Measurements from ENCODE around the gene LRRFIP2. TPM values are rescaled to one million over a fixed set of nuclear protein-coding genes. Genes with fewer than 3 reads are reported as not detected.
A peak's percentile ranks its signal among the peaks of the same experiment; 100 is the strongest.
"Not testable (repeated sequence)": the region's sequence is repeated elsewhere in the genome, so short reads cannot be mapped to it uniquely, and the experiment has no call there.

Gene LRRFIP2
- total and polyA plus RNA-seq, 2 donors (not counting 1 experiment from before 2014, with no cell fraction given): 83.7 to 149 TPM

DNA sequence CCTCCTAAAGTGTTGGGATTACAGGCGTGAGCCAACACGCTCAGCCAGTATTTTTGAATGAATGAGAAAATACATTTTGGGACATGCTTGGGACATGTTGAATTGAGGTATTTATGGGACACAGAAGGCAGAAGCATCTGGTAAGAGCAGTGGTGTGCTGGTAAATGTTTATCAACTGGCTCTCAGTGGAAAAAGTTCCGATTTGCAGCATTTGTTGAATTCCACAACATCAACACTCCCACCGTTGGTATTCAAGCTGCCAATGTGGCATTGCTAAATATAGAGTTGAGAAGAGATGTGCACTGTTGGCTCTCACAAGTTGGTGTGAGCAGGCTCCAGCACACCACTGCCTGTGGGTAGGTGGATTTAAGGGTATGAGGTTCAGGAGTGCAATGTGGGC lies 35.8 kb upstream of the LRRFIP2 start:
- Histone ChIP-seq H3K27ac (ENCODE audit: insufficient read depth, low read length) (no peak overlapping the region), H3K4me3 (replicated peaks in 1 of 4; ENCODE audit: control extremely low read depth in 1 of 4, insufficient read depth in 1 of 4, low read depth in 3 of 4, low read length in 4 of 4) (no peak overlapping the region), H3K27me3 (ENCODE audit: control insufficient read depth, insufficient read depth, low read length) (no peaks in the 10 kb centered on the region), H3K36me3 (ENCODE audit: control insufficient read depth, insufficient read depth, low read length) (no peaks in the 10 kb centered on the region), H3K4me2 (ENCODE audit: extremely low read depth, insufficient read depth, low read length) (no peak overlapping the region), H3K79me2 (ENCODE audit: control insufficient read depth, insufficient read depth, low read length) (no peaks in the 10 kb centered on the region), H3K4me1 (ENCODE audit: control insufficient read depth, extremely low read depth, insufficient read depth, low read length) (no peaks in the 10 kb centered on the region), H3K9ac (ENCODE audit: insufficient read depth, low read length) (no peak overlapping the region), H2AFZ (ENCODE audit: low read length) (no peak overlapping the region), H3K9me3 (ENCODE audit: control insufficient read depth, insufficient read depth, low read depth, low read length) (no peaks in the 10 kb centered on the region), H4K20me1 (ENCODE audit: control insufficient read depth, extremely low read depth, insufficient read depth, low read length) (no peaks in the 10 kb centered on the region)
- no peak for TF ChIP-seq EZH2 (IDR thresholded peaks at IDR 0.05; ENCODE audit: low read length, missing control alignments)
- TF ChIP-seq, protein P1, sequence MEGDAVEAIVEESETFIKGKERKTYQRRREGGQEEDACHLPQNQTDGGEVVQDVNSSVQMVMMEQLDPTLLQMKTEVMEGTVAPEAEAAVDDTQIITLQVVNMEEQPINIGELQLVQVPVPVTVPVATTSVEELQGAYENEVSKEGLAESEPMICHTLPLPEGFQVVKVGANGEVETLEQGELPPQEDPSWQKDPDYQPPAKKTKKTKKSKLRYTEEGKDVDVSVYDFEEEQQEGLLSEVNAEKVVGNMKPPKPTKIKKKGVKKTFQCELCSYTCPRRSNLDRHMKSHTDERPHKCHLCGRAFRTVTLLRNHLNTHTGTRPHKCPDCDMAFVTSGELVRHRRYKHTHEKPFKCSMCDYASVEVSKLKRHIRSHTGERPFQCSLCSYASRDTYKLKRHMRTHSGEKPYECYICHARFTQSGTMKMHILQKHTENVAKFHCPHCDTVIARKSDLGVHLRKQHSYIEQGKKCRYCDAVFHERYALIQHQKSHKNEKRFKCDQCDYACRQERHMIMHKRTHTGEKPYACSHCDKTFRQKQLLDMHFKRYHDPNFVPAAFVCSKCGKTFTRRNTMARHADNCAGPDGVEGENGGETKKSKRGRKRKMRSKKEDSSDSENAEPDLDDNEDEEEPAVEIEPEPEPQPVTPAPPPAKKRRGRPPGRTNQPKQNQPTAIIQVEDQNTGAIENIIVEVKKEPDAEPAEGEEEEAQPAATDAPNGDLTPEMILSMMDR (conservative IDR thresholded peaks at IDR 0.05 in 1 of 2, IDR thresholded peaks at IDR 0.05 in 1 of 2; ENCODE audit: low read depth in 1 of 2, low read length in 2 of 2): no peak
- DNase-seq (ENCODE audit: low read depth in 2 of 2): peak in 1 of 2 donors; percentile 57

DNA sequence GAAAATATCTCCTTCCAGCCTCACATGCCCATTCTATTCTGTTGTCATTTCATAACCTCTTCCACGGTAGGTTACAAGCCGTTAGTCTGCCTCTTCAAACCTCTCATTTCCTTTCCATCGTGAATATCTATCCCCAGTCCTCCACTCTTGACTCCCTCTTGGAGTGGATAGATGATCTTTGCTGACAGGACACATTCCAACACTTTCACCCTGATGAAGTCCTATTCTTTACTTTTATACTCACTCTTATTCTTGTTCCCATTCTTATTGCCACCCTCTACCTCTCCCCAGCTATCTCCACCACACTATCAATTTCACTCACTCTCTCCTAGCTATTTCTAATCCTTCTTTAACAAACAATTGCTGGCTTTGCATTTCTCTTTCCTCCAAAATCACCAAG lies 34.2 kb upstream of the LRRFIP2 start:
- H3K9me3 ChIP-seq (ENCODE audit: control insufficient read depth, insufficient read depth, low read depth, low read length); DNase-seq (ENCODE audit: low read depth in 2 of 2); H3K4me1 ChIP-seq (ENCODE audit: control insufficient read depth, extremely low read depth, insufficient read depth, low read length); H3K27me3 ChIP-seq (ENCODE audit: control insufficient read depth, insufficient read depth, low read length); H3K36me3 ChIP-seq (ENCODE audit: control insufficient read depth, insufficient read depth, low read length); H2AFZ ChIP-seq (ENCODE audit: low read length); H4K20me1 ChIP-seq (ENCODE audit: control insufficient read depth, extremely low read depth, insufficient read depth, low read length); H3K9ac ChIP-seq (ENCODE audit: insufficient read depth, low read length); H3K27ac ChIP-seq (ENCODE audit: insufficient read depth, low read length); H3K4me2 ChIP-seq (ENCODE audit: extremely low read depth, insufficient read depth, low read length); H3K4me3 ChIP-seq (replicated peaks in 1 of 4; ENCODE audit: control extremely low read depth in 1 of 4, insufficient read depth in 1 of 4, low read depth in 3 of 4, low read length in 4 of 4); H3K79me2 ChIP-seq (ENCODE audit: control insufficient read depth, insufficient read depth, low read length): not testable (repeated sequence)

DNA sequence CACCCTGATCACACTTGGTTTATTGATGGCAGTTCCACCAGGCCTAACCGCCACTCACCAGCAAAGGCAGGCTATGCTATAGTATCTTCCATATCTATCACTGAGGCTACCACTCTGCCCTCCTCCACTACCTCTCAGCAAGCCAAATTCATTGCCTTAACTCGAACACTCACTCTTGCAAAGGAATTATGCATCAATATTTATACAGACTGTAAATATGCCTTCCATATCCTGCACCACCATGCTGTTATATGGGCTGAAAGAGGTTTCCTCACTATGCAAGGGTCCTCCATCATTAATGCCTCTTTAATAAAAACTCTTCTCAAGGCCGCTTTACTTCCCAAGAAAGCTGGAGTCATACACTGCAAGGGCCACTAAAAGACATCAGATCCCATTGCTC lies 33.6 kb upstream of the LRRFIP2 start:
- not testable (repeated sequence) for H3K36me3 ChIP-seq (ENCODE audit: control insufficient read depth, insufficient read depth, low read length); H3K4me1 ChIP-seq (ENCODE audit: control insufficient read depth, extremely low read depth, insufficient read depth, low read length)

DNA sequence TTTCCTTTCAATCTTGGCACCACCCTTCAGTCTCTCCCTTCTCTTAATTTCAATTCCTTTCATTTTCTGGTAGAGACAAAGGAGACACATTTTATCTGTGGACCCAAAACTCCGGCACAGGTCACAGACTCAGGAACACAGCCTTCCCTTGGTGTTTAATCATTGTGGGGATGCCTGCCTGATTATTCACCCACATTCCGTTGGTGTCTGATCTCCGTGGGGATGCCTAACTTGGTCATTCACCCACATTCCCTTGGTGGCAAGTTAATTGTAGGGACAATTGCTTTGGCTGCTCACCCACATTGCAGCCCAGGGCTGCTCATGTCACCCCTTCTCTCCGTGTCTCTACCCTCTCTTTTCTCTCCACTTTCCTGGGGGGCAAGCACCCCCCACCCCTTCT lies 31.7 kb upstream of the LRRFIP2 start:
- H3K4me2 ChIP-seq (ENCODE audit: extremely low read depth, insufficient read depth, low read length); H3K36me3 ChIP-seq (ENCODE audit: control insufficient read depth, insufficient read depth, low read length); H3K27ac ChIP-seq (ENCODE audit: insufficient read depth, low read length); H3K79me2 ChIP-seq (ENCODE audit: control insufficient read depth, insufficient read depth, low read length); H3K4me1 ChIP-seq (ENCODE audit: control insufficient read depth, extremely low read depth, insufficient read depth, low read length); H2AFZ ChIP-seq (ENCODE audit: low read length); H3K9me3 ChIP-seq (ENCODE audit: control insufficient read depth, insufficient read depth, low read depth, low read length); H3K9ac ChIP-seq (ENCODE audit: insufficient read depth, low read length); H3K4me3 ChIP-seq (replicated peaks in 1 of 4; ENCODE audit: control extremely low read depth in 1 of 4, insufficient read depth in 1 of 4, low read depth in 3 of 4, low read length in 4 of 4); H4K20me1 ChIP-seq (ENCODE audit: control insufficient read depth, extremely low read depth, insufficient read depth, low read length); H3K27me3 ChIP-seq (ENCODE audit: control insufficient read depth, insufficient read depth, low read length): not testable (repeated sequence)
- DNase-seq (ENCODE audit: low read depth in 2 of 2): peak in 1 of 2 donors; percentile 81

More for the DNA sequence above, 33.6 kb upstream of the LRRFIP2 start:
- not testable (repeated sequence) for H3K9ac ChIP-seq (ENCODE audit: insufficient read depth, low read length); H3K4me3 ChIP-seq (replicated peaks in 1 of 4; ENCODE audit: control extremely low read depth in 1 of 4, insufficient read depth in 1 of 4, low read depth in 3 of 4, low read length in 4 of 4); H4K20me1 ChIP-seq (ENCODE audit: control insufficient read depth, extremely low read depth, insufficient read depth, low read length); H3K9me3 ChIP-seq (ENCODE audit: control insufficient read depth, insufficient read depth, low read depth, low read length); H3K4me2 ChIP-seq (ENCODE audit: extremely low read depth, insufficient read depth, low read length); H3K27ac ChIP-seq (ENCODE audit: insufficient read depth, low read length); DNase-seq (ENCODE audit: low read depth in 2 of 2); H2AFZ ChIP-seq (ENCODE audit: low read length); H3K27me3 ChIP-seq (ENCODE audit: control insufficient read depth, insufficient read depth, low read length); H3K79me2 ChIP-seq (ENCODE audit: control insufficient read depth, insufficient read depth, low read length)

Measured in fibroblast of lung (primary cell).